ENCODE measurements around the gene UBL7. TPM values are rescaled to one million over a fixed set of nuclear protein-coding genes. Genes with fewer than 3 reads are reported as not detected.

The UBL7 gene
- total RNA-seq, 1 experiment from 2014 or later: 47.5 TPM

DNA sequence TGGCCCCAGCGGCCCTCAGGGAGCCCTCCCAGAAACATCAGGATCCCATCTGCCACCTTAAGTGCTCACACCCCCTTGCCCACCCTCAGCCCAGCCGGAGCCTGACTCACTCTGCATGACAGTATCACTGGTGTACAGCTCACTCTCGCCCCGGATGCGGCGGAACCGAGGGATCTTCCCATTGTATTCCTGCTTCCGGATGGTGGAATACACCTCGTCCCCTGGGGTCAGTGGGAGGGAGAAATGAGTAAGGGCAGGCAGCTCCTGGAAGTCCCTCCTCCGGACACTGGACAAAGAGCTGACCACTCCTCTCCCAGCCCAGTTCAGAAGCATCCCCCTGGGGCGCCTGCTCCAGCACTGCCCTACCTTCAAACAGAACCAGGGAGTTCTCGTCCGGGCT lies 43.7 kb downstream of the UBL7 start:
- no peak for DNase-seq
- no peaks in the 10 kb centered on the region; the same call in 1 of the 2 replicates for H3K4me1 ChIP-seq (ENCODE audit: insufficient read depth, low read length)
- no peak overlapping the region for H3K4ac ChIP-seq (ENCODE audit: low read depth, low read length)
- no peaks in the 10 kb centered on the region for H3K9me3 ChIP-seq (ENCODE audit: control insufficient read depth, low read depth, low read length)
- H3K4me1 Mint-ChIP-seq: peaks cover 12 to 19% of the 10 kb centered on the region in 2 experiments
- H4K91ac ChIP-seq (ENCODE audit: insufficient read length, low read depth, low read length): no peak overlapping the region
- no peaks in the 10 kb centered on the region for H4K20me1 ChIP-seq (ENCODE audit: control insufficient read depth, insufficient read depth, insufficient read length)
- no peak overlapping the region for H3K27ac Mint-ChIP-seq
- H3K23me2 ChIP-seq (ENCODE audit: insufficient read length, low read depth, low read length, poor library complexity, severe bottlenecking): no peaks in the 10 kb centered on the region
- no peak overlapping the region for H2BK20ac ChIP-seq (ENCODE audit: low read depth, low read length, poor library complexity, severe bottlenecking)
- H3K56ac ChIP-seq (ENCODE audit: insufficient read length, low read depth, low read length): no peak overlapping the region
- H2BK120ac ChIP-seq (ENCODE audit: low read depth, low read length, poor library complexity, severe bottlenecking): no peak overlapping the region
- no peak overlapping the region for H3K9ac ChIP-seq (ENCODE audit: extremely low read depth, insufficient read length, low read length)
- H2AFZ ChIP-seq (ENCODE audit: low read length): no peak overlapping the region
- no peak overlapping the region for H3K23ac ChIP-seq (ENCODE audit: insufficient read length, low read depth, low read length)
- WGBS (ENCODE audit: extremely low coverage, insufficient read length, low lambda C conversion rate): no CpG with 5 or more reads among the region's 13 CpGs
- H3K27ac ChIP-seq (ENCODE audit: insufficient read length, low read depth, low read length): no peak overlapping the region
- no peak overlapping the region for H2AK5ac ChIP-seq (ENCODE audit: insufficient read length, low read length)
- TF ChIP-seq CTCF (conservative IDR thresholded peaks at IDR 0.05): no peak
- no peak overlapping the region for H2BK5ac ChIP-seq (ENCODE audit: insufficient read length, low read length)
- H2BK12ac ChIP-seq (ENCODE audit: insufficient read length, low read depth, low read length): no peak overlapping the region
- H2BK15ac ChIP-seq (ENCODE audit: low read depth, low read length): no peak overlapping the region
- H3K27me3 Mint-ChIP-seq (ENCODE audit: low read depth): no peaks in the 10 kb centered on the region; the same call in 1 of the 2 replicates
- H3K79me2 ChIP-seq (ENCODE audit: insufficient read depth, low read length): 0 out of 2 replicates have a peak, but pooled peaks cover 2% of the 10 kb centered on the region
- H3K4me2 ChIP-seq (ENCODE audit: insufficient read depth, insufficient read length, low read length): no peak overlapping the region
- no peaks in the 10 kb centered on the region for H3K9me3 Mint-ChIP-seq
- no peak overlapping the region for H3K18ac ChIP-seq (ENCODE audit: insufficient read length, low read depth, low read length)
- H3T11ph ChIP-seq (ENCODE audit: low read length): no peak overlapping the region
- H4K5ac ChIP-seq (ENCODE audit: insufficient read length, low read depth, low read length): no peak overlapping the region
- H3K27me3 ChIP-seq (ENCODE audit: insufficient read depth, low read length): no peaks in the 10 kb centered on the region
- H3K79me1 ChIP-seq (ENCODE audit: insufficient read depth, low read depth, low read length, poor library complexity, severe bottlenecking): no peaks in the 10 kb centered on the region
- no peak overlapping the region for H3K4me3 Mint-ChIP-seq
- peaks cover 6 to 10% (median 9%) of the 10 kb centered on the region in 3 experiments for H3K36me3 Mint-ChIP-seq (ENCODE audit: insufficient read depth in 1 of 3, low read depth in 3 of 3)
- no peak overlapping the region for H4K8ac ChIP-seq (replicated peaks; ENCODE audit: insufficient read length, low read depth, low read length)
- H3K14ac ChIP-seq (ENCODE audit: insufficient read depth, low read length): no peak overlapping the region

Data from H9 (cell line).